H9 (cell line): Measurements from ENCODE around the gene ANKRD62. TPM values are rescaled to one million over a fixed set of nuclear protein-coding genes. Genes with fewer than 3 reads are reported as not detected.
"Not testable (repeated sequence)": the region's sequence is repeated elsewhere in the genome, so short reads cannot be mapped to it uniquely, and the experiment has no call there.

ENCODE experiments used
- DNase-seq: peaks from one replicate; pipeline ENCODE4 v3.0.0-alpha.2; 2017
- H2AFZ ChIP-seq: one replicate; pipeline ENCODE4 v1.6.1; 2013; ENCODE audit warnings: mild to moderate bottlenecking, low read length, control low read depth, moderate library complexity
- H2AK5ac ChIP-seq: 2 replicates; pipeline ENCODE4 v1.6.1; 2013; ENCODE audit warnings: low read length, control low read depth, mixed read lengths; ENCODE audit not compliant: insufficient read length
- H2BK120ac ChIP-seq: one replicate; pipeline ENCODE4 v1.6.1; 2013; ENCODE audit warnings: low read depth, mild to moderate bottlenecking, low read length, control low read depth, inconsistent platforms; ENCODE audit not compliant: poor library complexity, severe bottlenecking
- H2BK12ac ChIP-seq: 2 replicates; pipeline ENCODE4 v1.6.1; 2013; ENCODE audit warnings: low read length, control low read depth, mixed read lengths, low read depth; ENCODE audit not compliant: insufficient read length
- H2BK15ac ChIP-seq: 2 replicates; pipeline ENCODE4 v1.6.1; 2013; ENCODE audit warnings: low read depth, low read length, control low read depth
- H2BK20ac ChIP-seq: one replicate; pipeline ENCODE4 v1.6.1; 2013; ENCODE audit warnings: low read depth, mild to moderate bottlenecking, low read length, control low read depth, inconsistent platforms; ENCODE audit not compliant: poor library complexity, severe bottlenecking
- H2BK5ac ChIP-seq: 2 replicates; pipeline ENCODE4 v1.6.1; 2013; ENCODE audit warnings: low read length, control low read depth, mixed read lengths; ENCODE audit not compliant: insufficient read length
- H3K14ac ChIP-seq: 2 replicates; pipeline ENCODE4 v1.6.1; 2013; ENCODE audit warnings: low read length, control low read depth; ENCODE audit not compliant: insufficient read depth
- H3K18ac ChIP-seq: 2 replicates; pipeline ENCODE4 v1.6.1; 2013; ENCODE audit warnings: low read depth, mild to moderate bottlenecking, mixed read lengths, low read length, control low read depth; ENCODE audit not compliant: insufficient read length
- H3K23ac ChIP-seq: 2 replicates; pipeline ENCODE4 v1.6.1; 2013; ENCODE audit warnings: low read length, control low read depth, mixed read lengths, low read depth; ENCODE audit not compliant: insufficient read length
- H3K23me2 ChIP-seq: 2 replicates; pipeline ENCODE4 v1.6.1; 2013; ENCODE audit warnings: low read depth, mild to moderate bottlenecking, mixed read lengths, low read length, control low read depth; ENCODE audit not compliant: insufficient read length, poor library complexity, severe bottlenecking
- H3K27ac ChIP-seq: 2 replicates; pipeline ENCODE4 v1.5.1; 2013; ENCODE audit warnings: low read length, control low read depth, mixed read lengths, low read depth; ENCODE audit not compliant: insufficient read length
- H3K27me3 ChIP-seq: 2 replicates; pipeline ENCODE4 v1.6.1; 2013; ENCODE audit warnings: low read length, control low read depth, inconsistent platforms; ENCODE audit not compliant: insufficient read depth
- H3K4ac ChIP-seq: 2 replicates; pipeline ENCODE4 v1.6.1; 2013; ENCODE audit warnings: low read depth, mild to moderate bottlenecking, control low read depth, inconsistent platforms, low read length, moderate library complexity
- H3K4me1 ChIP-seq: 2 replicates; pipeline ENCODE4 v1.6.1; 2013; ENCODE audit warnings: low read length, control low read depth, inconsistent platforms; ENCODE audit not compliant: insufficient read depth
- H3K4me2 ChIP-seq: 2 replicates; pipeline ENCODE4 v1.6.1; 2013; ENCODE audit warnings: low read length, control low read depth, mixed read lengths; ENCODE audit not compliant: insufficient read length, insufficient read depth
- H3K56ac ChIP-seq: 2 replicates; pipeline ENCODE4 v1.6.1; 2013; ENCODE audit warnings: low read depth, mild to moderate bottlenecking, mixed read lengths, low read length, control low read depth; ENCODE audit not compliant: insufficient read length
- H3K79me1 ChIP-seq: 2 replicates; pipeline ENCODE4 v1.6.1; 2013; ENCODE audit warnings: low read depth, mild to moderate bottlenecking, moderate library complexity, low read length, control low read depth, inconsistent platforms; ENCODE audit not compliant: insufficient read depth, poor library complexity, severe bottlenecking
- H3K79me2 ChIP-seq: 2 replicates; pipeline ENCODE4 v1.6.1; 2013; ENCODE audit warnings: low read length, control low read depth, inconsistent platforms; ENCODE audit not compliant: insufficient read depth
- H3K9ac ChIP-seq: 2 replicates; pipeline ENCODE4 v1.6.1; 2013; ENCODE audit warnings: low read length, control low read depth, mixed read lengths; ENCODE audit not compliant: insufficient read length; ENCODE audit errors: extremely low read depth
- H3K9me3 ChIP-seq: one replicate; pipeline ENCODE4 v1.6.1; 2013; ENCODE audit warnings: low read depth, low read length, inconsistent platforms; ENCODE audit not compliant: control insufficient read depth
- H3T11ph ChIP-seq: one replicate; pipeline ENCODE4 v1.6.1; 2013; ENCODE audit warnings: mild to moderate bottlenecking, low read length, control low read depth, inconsistent platforms
- H4K20me1 ChIP-seq: one replicate; pipeline ENCODE4 v1.6.1; 2013; ENCODE audit not compliant: control insufficient read depth, insufficient read length, insufficient read depth
- H4K5ac ChIP-seq: 2 replicates; pipeline ENCODE4 v1.6.1; 2013; ENCODE audit warnings: low read depth, mild to moderate bottlenecking, mixed read lengths, low read length, control low read depth; ENCODE audit not compliant: insufficient read length
- H4K8ac ChIP-seq: replicated peaks from 2 replicates; pipeline ENCODE4 v1.6.1; 2013; ENCODE audit warnings: low read length, control low read depth, mixed read lengths, low read depth; ENCODE audit not compliant: insufficient read length
- H4K91ac ChIP-seq: 2 replicates; pipeline ENCODE4 v1.6.1; 2013; ENCODE audit warnings: low read depth, mild to moderate bottlenecking, moderate library complexity, mixed read lengths, low read length, control low read depth; ENCODE audit not compliant: insufficient read length
- H3K27ac Mint-ChIP-seq, 3 experiments: 2 replicates in 2 of 3; 3 replicates in 1 of 3; pipeline ENCODE4 v1.8.0; 2020 to 2021; ENCODE audit warnings: mixed read lengths in 3 of 3, mild to moderate bottlenecking in 1 of 3, moderate library complexity in 1 of 3
- H3K27me3 Mint-ChIP-seq: 2 replicates; pipeline ENCODE4 v1.8.0; 2021; ENCODE audit warnings: low read depth, mild to moderate bottlenecking, moderate library complexity, mixed read lengths
- H3K36me3 Mint-ChIP-seq, 3 experiments: 2 replicates in 2 of 3; 3 replicates in 1 of 3; pipeline ENCODE4 v1.8.0; 2020 to 2021; ENCODE audit warnings: low read depth in 3 of 3, mixed read lengths in 3 of 3; ENCODE audit not compliant: insufficient read depth in 1 of 3
- H3K4me1 Mint-ChIP-seq, 2 experiments: 2 replicates each; pipeline ENCODE4 v1.8.0; 2020; ENCODE audit warnings: mixed read lengths in 2 of 2
- H3K4me3 Mint-ChIP-seq, 2 experiments: 2 replicates in 1 of 2; 3 replicates in 1 of 2; pipeline ENCODE4 v1.8.0; 2020 to 2021; ENCODE audit warnings: mild to moderate bottlenecking in 2 of 2, mixed read lengths in 2 of 2, moderate library complexity in 1 of 2
- H3K9me3 Mint-ChIP-seq, 2 experiments: 2 replicates in 1 of 2; 3 replicates in 1 of 2; pipeline ENCODE4 v1.8.0; 2020; ENCODE audit warnings: mild to moderate bottlenecking in 2 of 2, mixed read lengths in 2 of 2, moderate library complexity in 1 of 2
- WGBS: extraction: QIAGEN DNeasy Blood & Tissue Kit; methylation state at CpG from one replicate; pipeline ENCODE4 v1.1.7; 2013; ENCODE audit warnings: missing lambda C conversion rate, low lambda C conversion rate, mixed read lengths; ENCODE audit not compliant: insufficient read length; ENCODE audit errors: extremely low coverage; 5-methylcytosine and 5-hydroxymethylcytosine counted together
- total RNA-seq: library from RNA; stranded (reverse); gene quantifications from 2 replicates; pipeline ENCODE4 v1.2.1, GENCODE V29; 2021
- TF ChIP-seq, protein P1 (sequence below): fragments of 200-600 bp; sonication (generic); conservative IDR thresholded peaks from 3 replicates; pipeline ENCODE4 v1.8.0; 2021; ENCODE audit warnings: antibody characterized with exemption, mild to moderate bottlenecking

The ANKRD62 gene
- total RNA-seq, 1 experiment from 2014 or later, result not detected

GRCh38 chr18:12076424-12077140, 17.1 kb upstream of the ANKRD62 start:
- Histone ChIP-seq H4K20me1 (no peaks in the 10 kb centered on the region), H2AFZ (no peak overlapping the region), H2BK15ac (no peak overlapping the region), H3K23me2 (no peaks in the 10 kb centered on the region), H3K14ac (no peak overlapping the region), H3K56ac (no peak overlapping the region), H3K4me2 (no peak overlapping the region), H3K79me1 (no peaks in the 10 kb centered on the region), H3K9ac (no peak overlapping the region), H4K5ac (no peak overlapping the region), H3K9me3 (no peaks in the 10 kb centered on the region), H3K79me2 (no peaks in the 10 kb centered on the region), H2BK5ac (no peak overlapping the region), H3K4me1 (no peaks in the 10 kb centered on the region), H4K8ac (no peak overlapping the region), H3K4ac (no peak overlapping the region), H2BK20ac (no peak overlapping the region), H3K27ac (no peak overlapping the region), H2BK120ac (no peak overlapping the region), H3K18ac (no peak overlapping the region), H3K27me3 (no peaks in the 10 kb centered on the region), H3K23ac (no peak overlapping the region), H2AK5ac (no peak overlapping the region), H4K91ac (no peak overlapping the region), H2BK12ac (no peak overlapping the region), H3T11ph (no peak overlapping the region)
- no CpG with 5 or more reads among the region's 59 CpGs for WGBS
- Mint-ChIP-seq H3K36me3 (no peaks in the 10 kb centered on the region), H3K27ac (no peak overlapping the region), H3K9me3 (no peaks in the 10 kb centered on the region), H3K4me1 (0 out of 4 replicates have a peak, but pooled peaks cover 0 to 2% of the 10 kb centered on the region in 2 experiments), H3K4me3 (peak overlapping the region; percentile 48 to 64; a peak in 4 of 5 replicates), H3K27me3 (peaks cover 24% of the 10 kb centered on the region)
- TF ChIP-seq, protein P1, sequence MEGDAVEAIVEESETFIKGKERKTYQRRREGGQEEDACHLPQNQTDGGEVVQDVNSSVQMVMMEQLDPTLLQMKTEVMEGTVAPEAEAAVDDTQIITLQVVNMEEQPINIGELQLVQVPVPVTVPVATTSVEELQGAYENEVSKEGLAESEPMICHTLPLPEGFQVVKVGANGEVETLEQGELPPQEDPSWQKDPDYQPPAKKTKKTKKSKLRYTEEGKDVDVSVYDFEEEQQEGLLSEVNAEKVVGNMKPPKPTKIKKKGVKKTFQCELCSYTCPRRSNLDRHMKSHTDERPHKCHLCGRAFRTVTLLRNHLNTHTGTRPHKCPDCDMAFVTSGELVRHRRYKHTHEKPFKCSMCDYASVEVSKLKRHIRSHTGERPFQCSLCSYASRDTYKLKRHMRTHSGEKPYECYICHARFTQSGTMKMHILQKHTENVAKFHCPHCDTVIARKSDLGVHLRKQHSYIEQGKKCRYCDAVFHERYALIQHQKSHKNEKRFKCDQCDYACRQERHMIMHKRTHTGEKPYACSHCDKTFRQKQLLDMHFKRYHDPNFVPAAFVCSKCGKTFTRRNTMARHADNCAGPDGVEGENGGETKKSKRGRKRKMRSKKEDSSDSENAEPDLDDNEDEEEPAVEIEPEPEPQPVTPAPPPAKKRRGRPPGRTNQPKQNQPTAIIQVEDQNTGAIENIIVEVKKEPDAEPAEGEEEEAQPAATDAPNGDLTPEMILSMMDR, result no peak
- DNase-seq, result no peak

DNA sequence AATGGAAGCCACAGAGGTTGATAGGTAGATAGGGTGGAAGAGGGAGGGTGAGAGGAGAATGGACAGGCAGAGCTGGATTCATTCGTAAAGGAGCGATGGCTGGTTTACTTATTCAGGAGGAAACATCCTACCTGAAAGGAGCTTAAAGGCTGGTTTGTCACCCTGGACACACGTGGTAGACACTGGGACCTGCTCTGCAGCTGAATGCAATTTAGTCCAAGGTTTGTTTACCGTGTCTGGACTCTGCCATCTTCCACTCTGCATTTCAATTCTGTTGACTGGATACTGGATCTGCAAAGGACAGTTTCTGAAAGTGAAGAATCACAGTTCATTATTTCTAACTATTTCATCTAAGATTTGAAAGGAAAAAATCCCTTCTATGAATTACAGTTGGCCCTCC, 15.6 kb upstream of the ANKRD62 start:
- not testable (repeated sequence) for H2BK12ac ChIP-seq, H3K36me3 Mint-ChIP-seq, H3K56ac ChIP-seq, H4K5ac ChIP-seq, H3K23ac ChIP-seq, H2BK15ac ChIP-seq, H2AK5ac ChIP-seq, H2BK20ac ChIP-seq, H3T11ph ChIP-seq, H2AFZ ChIP-seq, H3K14ac ChIP-seq, H3K9me3 Mint-ChIP-seq, H3K4me1 Mint-ChIP-seq, H3K27ac Mint-ChIP-seq, H3K27ac ChIP-seq, H3K9me3 ChIP-seq, H2BK120ac ChIP-seq, H4K91ac ChIP-seq, H3K4me1 ChIP-seq, H3K27me3 ChIP-seq, H4K20me1 ChIP-seq, H3K4me2 ChIP-seq, H3K9ac ChIP-seq, H3K79me2 ChIP-seq, DNase-seq, H4K8ac ChIP-seq, H3K4ac ChIP-seq, H3K4me3 Mint-ChIP-seq, H3K18ac ChIP-seq, H2BK5ac ChIP-seq, H3K23me2 ChIP-seq, H3K79me1 ChIP-seq
- WGBS, result no CpG with 5 or more reads among the region's 4 CpGs
- H3K27me3 Mint-ChIP-seq, result peaks cover 24% of the 10 kb centered on the region
